GM19324 (cell line): ENCODE data around the gene BOC.

Source experiments
- ATAC-seq: cut with Tn5 transposase; IDR thresholded peaks from one replicate; pipeline ENCODE4 v1.9.1; 2021; ENCODE audit warnings: mild to moderate bottlenecking, moderate library complexity; ENCODE audit not compliant: unreplicated experiment, low FRiP score

Gene BOC

DNA sequence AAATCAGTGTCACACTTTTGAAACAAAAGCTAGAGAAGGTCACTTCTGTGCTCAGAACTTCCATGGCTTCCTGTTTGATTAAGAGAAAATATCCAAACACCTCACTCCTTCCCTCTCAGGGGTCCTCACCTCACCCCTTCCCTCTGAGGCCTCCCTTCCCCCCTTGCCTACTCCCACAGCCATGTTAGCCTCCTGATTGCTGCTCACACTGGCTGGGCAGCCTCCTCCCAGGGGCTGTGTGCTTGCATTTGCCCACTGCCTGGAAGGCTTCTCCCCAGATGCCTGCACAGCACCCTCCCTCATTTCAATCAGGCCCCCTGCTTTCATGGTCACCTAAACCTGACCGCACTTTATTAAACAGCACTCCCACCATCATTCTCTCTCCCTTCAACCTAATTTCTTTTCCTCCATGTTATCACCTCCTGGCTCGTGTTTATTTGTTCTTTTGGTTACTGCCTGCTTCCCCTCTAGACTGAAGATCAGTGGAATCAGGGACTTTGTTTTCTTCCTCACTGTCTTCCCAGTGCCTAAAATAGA, 10.4 kb downstream of the BOC start:
- ATAC-seq: no peak

DNA sequence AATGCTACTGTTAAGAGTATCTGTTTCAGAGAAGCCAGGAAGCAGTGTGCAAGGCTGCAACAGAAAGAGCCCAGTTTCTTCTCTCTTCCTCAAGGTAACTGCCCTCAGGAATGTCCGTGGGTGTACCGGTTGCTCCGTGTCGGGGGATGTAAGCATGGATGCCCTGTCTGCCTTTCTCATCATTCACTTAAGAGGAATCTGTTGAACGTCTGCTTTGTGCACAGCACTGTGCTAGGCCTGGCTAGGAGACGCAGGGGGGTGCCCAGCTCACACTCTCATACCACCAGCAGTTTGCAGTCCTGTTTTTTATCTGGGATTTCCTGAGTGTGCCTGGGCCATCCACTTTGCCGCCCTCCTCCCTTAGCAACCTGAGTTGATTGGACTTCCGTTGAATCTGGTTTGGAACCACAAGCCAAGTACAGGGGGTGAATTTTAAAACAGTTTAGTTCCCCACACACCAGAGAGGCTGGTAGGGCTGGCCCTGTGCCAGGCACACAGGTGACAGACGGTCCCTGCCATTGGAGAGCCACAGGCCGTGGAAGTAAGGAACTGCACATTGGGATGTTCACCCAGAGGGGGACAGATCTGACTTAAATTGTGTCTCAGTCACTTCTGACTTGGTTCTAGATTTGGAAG, 11.2 kb downstream of the BOC start:
- ATAC-seq: no peak

DNA sequence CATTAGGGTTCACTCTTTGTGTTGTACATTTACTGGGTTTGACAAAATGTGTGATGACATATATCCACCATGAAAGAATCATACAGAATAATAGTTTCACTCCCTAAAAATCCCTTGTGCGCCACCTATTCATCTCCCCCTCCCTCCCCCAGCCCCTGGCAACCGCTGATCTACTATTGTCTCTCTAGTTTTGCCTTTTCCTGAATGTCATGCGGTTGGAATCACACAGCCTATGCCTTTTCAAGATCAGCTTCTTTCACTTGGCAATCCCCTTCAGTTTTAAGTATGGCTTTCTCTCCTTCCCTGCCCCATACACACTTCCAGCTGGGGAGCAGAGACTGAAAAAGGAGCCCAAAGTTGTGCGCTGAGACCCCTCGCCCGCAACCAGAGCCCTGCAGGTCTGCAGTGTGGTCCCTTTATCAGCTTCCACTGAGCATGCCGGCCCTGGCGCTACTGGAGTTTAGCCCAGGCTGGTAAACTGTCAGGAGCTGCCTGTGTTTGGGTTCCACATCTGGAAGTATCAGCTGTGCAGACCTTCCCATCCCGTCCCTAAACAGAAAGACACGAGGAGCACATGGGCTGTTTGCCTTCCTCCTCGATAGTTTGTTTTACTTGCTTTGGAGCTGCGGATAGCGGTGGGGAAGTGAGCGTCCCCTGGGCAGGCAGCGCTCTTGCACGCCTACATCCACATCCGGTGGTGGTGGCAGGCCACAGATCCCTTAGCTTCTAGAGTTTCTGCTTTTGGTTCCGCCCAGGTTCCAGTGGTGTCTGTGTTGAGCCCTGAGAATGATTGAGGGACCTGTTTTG, 12.3 kb downstream of the BOC start:
- ATAC-seq: no peak

DNA sequence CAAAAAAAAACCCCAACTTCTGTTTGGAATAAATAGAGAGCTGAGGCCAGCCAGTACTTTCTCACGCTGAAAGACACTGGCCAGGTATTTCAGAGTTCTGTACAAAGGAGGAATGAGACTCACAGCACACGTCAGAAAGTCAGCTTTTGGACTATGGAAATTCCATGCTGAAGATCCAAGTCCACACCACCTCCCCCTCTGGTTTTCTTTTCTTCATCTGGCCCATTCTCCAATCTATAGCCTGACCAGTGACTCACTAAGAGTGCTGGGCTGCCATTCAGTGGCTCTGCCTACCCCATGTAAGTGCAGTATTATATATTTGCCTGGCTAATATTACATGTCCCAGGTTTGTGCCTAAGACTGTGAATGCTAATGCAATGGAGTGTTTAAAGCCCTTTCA, 13.9 kb downstream of the BOC start:
- no peak for ATAC-seq

DNA sequence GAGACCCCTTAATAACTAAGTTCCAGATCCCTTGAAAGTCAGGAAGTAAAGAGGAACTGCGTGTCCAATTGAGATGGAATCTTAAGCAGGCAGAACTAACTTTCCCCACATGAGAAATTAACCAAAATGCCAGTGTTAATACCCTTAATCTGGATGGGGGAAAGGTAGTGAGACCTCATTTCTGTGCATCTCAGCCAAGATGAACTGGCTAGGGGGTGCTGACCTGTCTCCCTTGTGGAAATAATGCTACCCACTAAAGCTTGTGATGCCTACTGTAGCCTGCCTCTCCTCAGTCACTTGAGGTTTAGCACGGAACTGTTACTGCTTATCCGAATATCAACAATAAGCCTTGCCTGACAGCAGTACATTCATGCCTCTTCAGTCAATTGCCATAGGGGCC, 15.1 kb downstream of the BOC start:
- ATAC-seq: no peak

DNA sequence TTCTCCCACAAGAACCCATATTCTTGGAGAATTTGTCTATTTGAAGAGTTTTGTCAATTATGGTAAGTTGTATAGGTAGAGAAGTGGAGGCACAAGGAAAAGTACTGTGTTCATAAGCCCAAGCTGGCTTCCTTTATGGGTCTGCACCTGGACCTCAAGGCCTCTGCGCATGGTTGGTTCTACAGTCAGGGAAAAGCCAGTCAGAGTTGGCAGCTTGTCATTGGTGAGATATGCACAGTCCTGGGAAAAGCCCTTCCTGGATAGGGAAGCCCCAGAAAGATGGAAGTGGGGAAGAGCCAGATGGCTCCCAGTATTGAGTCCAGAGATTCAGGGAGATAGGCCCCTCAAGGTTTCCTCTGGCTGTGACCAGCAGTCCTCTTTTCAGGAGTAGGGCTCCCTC, 15.8 kb downstream of the BOC start:
- no peak for ATAC-seq

DNA sequence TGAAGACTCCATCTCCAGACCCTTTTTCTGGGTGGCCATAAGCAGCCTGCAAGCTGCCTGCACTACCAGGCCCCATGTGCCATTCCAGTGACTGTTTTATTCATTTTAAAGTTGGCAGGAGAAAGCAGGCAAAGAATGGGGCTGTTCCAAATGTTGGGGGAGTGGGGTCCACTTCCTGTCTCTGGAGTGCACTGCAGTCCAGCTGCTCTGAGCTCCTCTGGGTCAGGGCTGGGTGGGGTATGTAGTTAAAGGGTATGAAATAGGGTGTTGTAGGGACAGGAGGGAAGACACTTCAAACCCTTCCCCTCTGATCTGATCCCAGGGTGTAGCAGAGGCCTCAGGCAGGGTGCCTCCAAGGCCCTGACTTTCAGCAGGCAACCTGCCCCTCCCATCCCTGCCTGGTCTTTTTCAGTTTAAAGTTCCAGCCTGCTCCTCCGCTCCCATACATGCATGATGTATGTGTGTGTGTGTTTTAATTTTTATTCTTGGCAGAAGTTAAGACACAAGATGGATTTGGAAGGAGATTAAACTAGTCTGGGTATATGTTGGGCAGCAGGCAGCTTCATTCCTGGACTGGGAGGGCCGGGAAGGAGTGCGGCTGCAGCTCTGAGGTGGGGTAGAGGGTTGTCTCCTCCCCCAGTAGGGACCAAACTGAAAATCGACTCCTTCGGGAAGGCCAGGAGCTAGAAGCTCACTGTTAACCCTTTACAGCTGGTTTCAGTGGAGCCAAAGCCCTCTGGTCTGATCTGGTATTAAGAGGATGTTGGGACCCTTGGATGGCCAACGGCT, 17.3 kb downstream of the BOC start:
- no peak for ATAC-seq

DNA sequence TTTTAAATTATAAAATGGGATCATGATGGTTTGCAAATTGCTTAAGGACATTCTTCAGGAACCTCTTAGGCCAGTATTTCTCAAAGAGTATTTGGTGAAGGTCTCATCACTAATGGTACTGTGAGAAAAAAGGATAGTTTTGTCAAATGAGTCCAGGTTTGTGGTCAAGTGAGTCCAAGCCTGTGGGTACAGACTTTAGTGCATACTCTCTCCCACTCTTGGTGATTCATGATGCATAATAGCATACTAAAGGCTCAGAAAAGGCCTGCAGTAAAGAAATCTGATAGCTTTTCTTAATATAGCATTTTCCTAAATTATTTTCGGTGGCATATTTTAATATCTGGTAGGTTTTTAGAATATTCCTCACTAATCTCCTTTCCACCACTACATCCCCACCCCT, 20.0 kb downstream of the BOC start:
- ATAC-seq: no peak

DNA sequence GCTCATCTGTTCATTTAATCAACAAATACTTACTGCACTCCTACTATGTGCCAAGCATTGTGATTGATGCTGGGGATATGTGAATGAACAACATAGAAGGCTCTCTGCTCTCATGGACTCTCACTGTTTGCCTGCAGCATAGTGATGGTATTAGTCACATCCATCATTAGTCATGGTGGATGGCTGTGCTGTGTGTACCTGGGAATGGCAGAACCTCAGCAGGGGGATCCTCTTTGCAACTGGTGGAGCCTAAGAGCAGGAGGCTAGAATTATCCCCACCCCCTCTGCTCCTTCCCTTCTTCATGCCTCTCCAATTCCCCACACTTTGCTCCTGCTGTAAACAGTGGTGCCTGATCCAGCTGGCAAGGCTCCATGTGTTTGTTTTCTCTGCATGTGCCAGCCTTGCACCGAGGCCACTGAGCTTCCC, 20.5 kb downstream of the BOC start:
- no peak for ATAC-seq

DNA sequence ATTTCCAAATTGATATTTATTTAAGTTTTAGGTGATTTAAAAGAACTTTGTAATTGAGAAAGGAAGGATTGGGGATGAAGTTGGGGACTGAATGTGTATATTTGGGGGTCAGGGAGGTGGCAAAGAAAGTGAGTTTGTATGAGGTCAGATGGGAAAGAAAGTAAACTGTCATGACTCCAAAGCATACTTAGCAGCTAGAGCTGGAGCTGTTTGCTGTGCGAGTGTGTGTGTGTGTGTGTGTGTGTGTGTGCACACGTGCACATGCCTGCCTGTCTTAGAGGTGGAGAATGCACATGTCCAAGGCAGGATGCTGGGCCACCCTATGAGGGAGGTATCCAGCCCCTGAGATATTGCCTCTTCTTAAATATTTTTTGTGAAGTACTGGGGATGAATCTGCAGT, 21.0 kb downstream of the BOC start:
- ATAC-seq: no peak

DNA sequence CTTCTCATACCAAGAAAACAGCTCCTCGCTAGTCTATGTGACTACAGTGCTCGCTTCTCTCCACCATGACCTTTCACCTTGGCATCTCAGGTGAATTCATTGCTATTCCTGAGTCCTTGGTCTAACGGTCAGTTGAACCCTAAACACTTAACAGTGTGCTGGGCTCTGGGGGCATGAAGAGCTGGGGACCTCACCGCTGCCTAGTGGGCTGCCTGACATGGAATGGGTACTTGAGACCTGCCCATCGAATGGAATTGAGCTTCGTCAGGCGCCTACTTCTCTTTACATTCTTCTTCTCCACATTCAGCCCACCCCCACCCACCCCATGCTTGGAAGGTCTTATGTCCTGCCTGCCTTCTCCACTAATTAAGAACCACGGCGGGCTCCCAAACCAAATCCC, 22.1 kb downstream of the BOC start:
- no peak for ATAC-seq

DNA sequence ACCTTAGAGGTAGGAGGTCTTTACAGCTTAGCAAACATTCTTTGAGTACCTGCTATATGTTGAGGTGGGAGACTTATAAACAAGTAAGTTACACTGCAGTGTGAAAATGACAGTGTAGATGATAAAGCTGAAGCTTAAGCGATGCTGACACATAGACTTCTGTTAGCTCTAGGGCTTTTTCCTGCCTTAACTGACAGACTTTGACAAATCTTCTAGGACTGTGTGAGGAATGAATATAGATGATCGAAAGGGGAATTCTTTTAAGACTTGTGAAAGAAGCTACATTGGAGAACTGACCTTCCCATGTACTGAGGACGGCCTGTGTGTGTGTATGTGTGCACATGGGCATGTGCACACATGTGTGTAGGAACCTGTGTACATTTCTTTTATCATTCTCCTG, 22.7 kb downstream of the BOC start:
- ATAC-seq: no peak

DNA sequence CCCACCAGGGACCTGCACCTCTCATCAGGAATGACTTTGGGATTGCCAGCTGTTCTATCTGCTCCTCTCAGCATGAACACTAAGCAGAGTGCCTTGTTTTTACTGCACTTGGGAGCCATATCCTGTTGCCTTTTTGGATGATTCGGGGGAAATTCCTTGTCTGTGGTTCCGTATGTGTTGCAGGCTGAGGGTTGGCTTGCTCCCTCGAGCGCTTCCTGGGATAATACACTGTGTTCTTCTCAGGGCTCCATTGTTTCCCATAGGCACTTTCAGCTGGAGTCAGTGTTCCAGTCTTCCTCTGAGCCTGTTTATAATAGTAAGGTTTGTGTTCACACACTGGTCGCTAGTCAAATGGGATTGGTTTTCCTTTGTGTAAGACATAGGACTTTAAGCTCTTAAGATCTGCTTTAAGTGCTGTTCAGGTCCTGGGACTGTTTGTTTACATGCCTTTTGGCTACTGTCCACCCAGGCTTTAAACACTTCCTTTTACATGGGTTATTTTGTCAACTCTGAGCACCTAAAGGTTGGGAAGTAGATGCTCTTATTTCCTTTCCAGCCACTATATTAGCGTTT, 23.4 kb downstream of the BOC start:
- no peak for ATAC-seq

DNA sequence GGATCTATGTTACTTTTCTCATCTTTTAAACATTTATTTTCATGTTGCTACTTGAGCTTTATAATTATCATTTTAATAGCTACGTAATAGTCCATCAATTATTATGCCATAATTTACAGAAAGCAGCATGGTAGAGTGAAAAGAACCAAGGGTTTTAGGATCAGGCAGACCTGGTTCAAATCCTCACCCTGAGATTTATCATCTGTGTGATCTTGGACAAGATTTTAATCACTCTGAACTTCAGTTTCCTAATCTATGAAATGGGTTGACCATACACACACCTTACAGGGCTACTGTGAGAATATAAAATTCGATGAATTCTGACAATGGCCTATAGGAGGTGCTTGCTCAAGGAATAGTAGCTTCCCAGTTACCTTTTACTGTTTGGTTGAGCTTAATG, 27.1 kb downstream of the BOC start:
- no peak for ATAC-seq

DNA sequence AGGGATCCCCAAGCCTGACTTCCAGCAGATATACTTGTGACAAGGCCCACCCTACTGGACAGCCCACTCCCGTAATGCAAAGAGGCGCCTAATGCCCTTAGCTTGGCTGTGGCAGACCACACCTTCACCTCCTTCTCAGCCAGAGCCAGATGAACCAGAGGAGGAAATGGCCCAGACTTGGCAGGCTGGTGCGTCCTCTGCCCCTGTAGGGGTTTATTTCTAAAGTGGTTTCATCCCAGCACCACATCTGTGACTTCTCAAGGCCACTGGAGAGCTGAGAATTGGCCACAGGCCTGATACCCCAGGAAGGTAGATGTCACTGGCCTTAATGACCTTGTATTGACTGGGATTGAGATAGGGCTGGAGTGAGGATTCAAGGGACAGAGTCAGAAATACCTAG, 29.5 kb downstream of the BOC start:
- ATAC-seq: no peak

DNA sequence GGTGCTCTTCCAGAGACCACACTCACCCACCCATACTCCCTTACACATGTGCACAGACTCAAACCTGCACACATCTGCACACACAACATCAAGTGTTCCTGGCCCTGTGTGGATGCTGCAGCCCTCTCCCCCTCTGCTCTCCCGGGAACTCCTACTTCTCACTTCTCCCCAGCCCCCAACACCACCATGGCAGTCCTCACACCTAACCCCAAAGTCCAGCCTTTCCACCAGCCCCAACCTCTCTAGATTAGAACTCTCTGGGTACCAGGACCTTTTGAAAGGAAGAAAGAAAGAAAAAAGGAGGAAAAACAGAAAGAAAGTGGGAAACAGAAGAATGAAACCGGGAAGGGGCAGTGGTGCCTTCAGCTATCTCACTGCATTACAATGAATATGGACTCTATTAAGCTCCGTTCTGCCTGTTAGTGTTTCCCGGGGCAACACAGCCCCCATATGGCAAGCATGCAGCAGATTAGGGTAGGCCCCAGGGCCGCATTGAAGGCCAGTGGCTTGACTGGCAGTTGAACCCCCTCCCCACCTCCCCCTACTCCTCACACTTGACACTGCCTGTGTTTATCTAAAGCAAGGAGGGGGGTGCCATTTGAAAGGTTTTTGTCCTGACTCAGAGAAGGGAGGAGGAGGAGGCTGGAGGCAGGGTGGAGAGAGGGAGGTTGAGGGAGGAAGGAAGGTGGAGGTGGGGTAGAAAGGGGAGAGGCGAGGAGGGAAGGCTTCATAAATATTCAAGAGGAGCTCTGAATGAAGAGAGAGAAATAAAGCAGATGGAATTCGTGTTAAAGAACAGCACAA, 30.1 kb downstream of the BOC start:
- no peak for ATAC-seq

DNA sequence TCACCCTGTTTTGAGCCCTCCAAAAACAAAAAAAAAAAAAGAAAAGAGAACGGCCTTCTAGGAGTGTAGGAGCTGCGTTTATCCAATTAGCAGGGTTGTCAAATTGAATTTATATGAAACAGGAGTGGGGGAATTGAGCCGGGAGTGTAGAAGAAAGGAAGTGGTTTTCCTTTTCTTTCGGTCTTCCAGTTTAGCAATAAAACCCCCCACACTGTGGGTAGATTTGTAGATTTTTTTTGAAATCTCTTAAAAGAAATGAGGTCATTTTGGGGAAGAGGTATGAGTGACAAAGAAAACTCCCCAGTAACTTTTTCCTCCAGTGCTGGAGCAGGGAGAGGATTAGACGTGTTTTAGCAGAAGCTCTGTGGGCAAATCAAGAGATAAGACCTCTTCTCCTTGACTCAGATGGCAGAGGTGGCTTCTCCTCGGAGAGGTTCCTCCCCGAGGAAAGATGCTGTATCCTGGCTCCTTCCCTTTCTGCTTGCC, 30.8 kb downstream of the BOC start:
- ATAC-seq: no peak

DNA sequence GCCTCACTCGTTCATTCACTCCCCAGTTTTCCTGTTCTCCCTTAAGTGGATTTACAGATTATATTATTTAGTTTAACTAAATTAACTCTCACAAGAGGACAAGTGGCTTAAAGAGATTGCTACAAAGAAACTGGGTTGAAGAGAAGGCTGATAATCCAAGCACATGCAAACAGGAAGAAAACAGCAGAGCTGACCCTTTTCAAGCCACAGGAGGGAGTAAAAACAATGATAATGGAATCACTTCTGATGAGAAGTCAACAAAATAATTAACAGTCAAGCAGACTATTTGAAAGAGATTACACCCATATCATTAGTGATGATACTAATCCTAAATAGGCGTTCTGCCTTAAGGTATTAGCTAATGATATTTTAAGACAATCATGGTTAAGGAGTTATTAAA, 31.7 kb downstream of the BOC start:
- ATAC-seq: no peak

DNA sequence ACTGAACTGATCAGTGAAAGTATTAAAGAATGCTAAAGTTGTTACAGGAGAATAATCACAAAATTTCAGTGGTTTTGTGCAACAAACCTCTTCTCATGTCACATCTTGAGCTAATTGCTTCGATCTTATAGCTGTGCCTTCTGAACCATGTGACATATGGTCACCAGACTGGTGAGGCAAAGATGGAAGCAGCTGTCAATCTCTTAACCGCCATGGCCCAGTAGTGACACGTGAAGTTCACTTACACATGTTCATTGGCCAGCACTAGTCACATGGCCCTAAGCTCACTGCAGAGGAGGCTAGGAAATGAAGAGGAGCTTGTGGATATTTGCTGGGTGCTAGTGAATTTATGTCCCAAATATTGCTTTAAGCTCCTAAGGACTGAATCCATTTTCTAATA, 32.5 kb downstream of the BOC start:
- ATAC-seq: no peak

DNA sequence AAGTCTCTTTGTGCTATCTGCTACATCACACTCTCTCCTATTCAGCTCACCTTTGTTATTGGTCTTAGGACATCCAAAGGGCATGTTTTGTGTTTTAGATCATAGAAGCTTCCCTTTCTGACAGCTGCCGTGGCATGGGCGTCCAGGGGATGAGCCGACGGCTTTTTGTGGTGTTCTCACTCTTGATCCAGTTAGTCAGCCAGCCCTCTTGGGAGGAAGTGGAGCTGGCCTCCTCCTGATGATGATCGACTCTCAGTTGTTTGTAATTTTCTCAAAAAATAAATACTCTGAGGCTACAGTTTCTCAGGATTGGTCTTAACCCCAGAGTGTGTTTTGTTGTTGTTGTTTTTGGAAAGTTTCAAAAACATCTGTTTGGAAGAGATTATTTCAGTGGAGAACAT, 34.4 kb downstream of the BOC start:
- no peak for ATAC-seq
